Fibroblast of lung (primary cell): Measurements from ENCODE around the gene JARID2. TPM values are rescaled to one million over a fixed set of nuclear protein-coding genes. Genes with fewer than 3 reads are reported as not detected.

Experiments
- DNase-seq, 2 donors: peaks; one replicate each; pipeline versions ENCODE4 v3.0.0 to v3.0.0-alpha.2; 2010; ENCODE audit warnings: low read depth in 2 of 2
- H2AFZ ChIP-seq: 2 replicates; pipeline ENCODE4 v1.5.1; 2012; ENCODE audit warnings: low read length, control low read depth, inconsistent platforms
- H3K27ac ChIP-seq: 2 replicates; pipeline ENCODE4 v1.5.1; 2011; ENCODE audit warnings: low read length, control low read depth; ENCODE audit not compliant: insufficient read depth
- H3K27me3 ChIP-seq: 2 replicates; pipeline ENCODE4 v1.5.1; 2011; ENCODE audit warnings: mild to moderate bottlenecking, low read length; ENCODE audit not compliant: control insufficient read depth, insufficient read depth
- H3K36me3 ChIP-seq: 2 replicates; pipeline ENCODE4 v1.5.1; 2011; ENCODE audit warnings: low read length; ENCODE audit not compliant: control insufficient read depth, insufficient read depth
- H3K4me1 ChIP-seq: 2 replicates; pipeline ENCODE4 v1.5.1; 2011; ENCODE audit warnings: low read length; ENCODE audit not compliant: control insufficient read depth, insufficient read depth; ENCODE audit errors: extremely low read depth
- H3K4me2 ChIP-seq: 2 replicates; pipeline ENCODE4 v1.5.1; 2011; ENCODE audit warnings: low read length, control low read depth; ENCODE audit not compliant: insufficient read depth; ENCODE audit errors: extremely low read depth
- H3K4me3 ChIP-seq, 4 experiments: fragments of 200-600 bp in 1 of 4; sonication (generic) in 1 of 4; replicated peaks in 1 of 4; 2 replicates each; pipeline ENCODE4 v1.5.1; 2011 to 2016; ENCODE audit warnings: low read length in 4 of 4, low read depth in 3 of 4, mild to moderate bottlenecking in 3 of 4, control low read depth in 2 of 4, inconsistent platforms in 1 of 4, mixed read lengths in 1 of 4; ENCODE audit not compliant: insufficient read depth in 1 of 4; ENCODE audit errors: control extremely low read depth in 1 of 4
- H3K79me2 ChIP-seq: 2 replicates; pipeline ENCODE4 v1.5.1; 2012; ENCODE audit warnings: mild to moderate bottlenecking, low read length, inconsistent platforms; ENCODE audit not compliant: control insufficient read depth, insufficient read depth
- H3K9ac ChIP-seq: 2 replicates; pipeline ENCODE4 v1.5.1; 2011; ENCODE audit warnings: mild to moderate bottlenecking, low read length, control low read depth; ENCODE audit not compliant: insufficient read depth
- H3K9me3 ChIP-seq: 2 replicates; pipeline ENCODE4 v1.5.1; 2012; ENCODE audit warnings: low read depth, low read length; ENCODE audit not compliant: control insufficient read depth, insufficient read depth
- H4K20me1 ChIP-seq: 2 replicates; pipeline ENCODE4 v1.5.1; 2011; ENCODE audit warnings: low read length; ENCODE audit not compliant: control insufficient read depth, insufficient read depth; ENCODE audit errors: extremely low read depth
- CTCF ChIP-seq, 2 donors: IDR thresholded peaks in 1 of 2; conservative IDR thresholded peaks in 1 of 2; 1 replicate in 1 of 2; 2 replicates in 1 of 2; pipeline ENCODE4 v1.5.1; 2011 to 2012; ENCODE audit warnings: low read length in 2 of 2, control low read depth in 1 of 2, inconsistent platforms in 1 of 2, low read depth in 1 of 2, mild to moderate bottlenecking in 1 of 2
- EZH2 ChIP-seq: IDR thresholded peaks from 2 replicates; pipeline ENCODE4 v1.5.1; 2012; ENCODE audit warnings: low read length, control low read depth, mild to moderate bottlenecking; ENCODE audit errors: missing control alignments
- polyA plus RNA-seq, 2 donors: library from polyadenylated mRNA; depleted of rRNA in 1 of 2; stranded (reverse) in 1 of 2; unstranded in 1 of 2; fragments of >200 nt; gene quantifications; 2 replicates each; pipeline ENCODE4 v1.2.1, GENCODE V29; 2011 to 2012; ENCODE audit warnings: missing spikeins in 1 of 2
- total RNA-seq: library from RNA; depleted of rRNA; stranded (reverse); fragments of >200 nt; gene quantifications from 2 replicates; pipeline ENCODE4 v1.2.1, GENCODE V29; 2014

Gene JARID2
- total and polyA plus RNA-seq, 2 donors (not counting 1 experiment from before 2014, with no cell fraction given): 5.0 to 8.2 TPM

GRCh38 chr6:15442467-15442866 is 196.6 kb downstream of the JARID2 start:
- no peaks in the 10 kb centered on the region for H4K20me1 ChIP-seq
- H3K4me3 ChIP-seq: no peak overlapping the region
- no peaks in the 10 kb centered on the region for H3K36me3 ChIP-seq
- no peak for DNase-seq
- H3K79me2 ChIP-seq: peaks cover 6% of the 10 kb centered on the region
- no peak overlapping the region for H2AFZ ChIP-seq
- no peaks in the 10 kb centered on the region for H3K9me3 ChIP-seq
- H3K27me3 ChIP-seq: no peaks in the 10 kb centered on the region
- H3K4me2 ChIP-seq: no peak overlapping the region
- H3K9ac ChIP-seq: no peak overlapping the region
- no peak overlapping the region for H3K27ac ChIP-seq
- peaks cover 13% of the 10 kb centered on the region for H3K4me1 ChIP-seq
- TF ChIP-seq CTCF (conservative IDR thresholded peaks at IDR 0.05 in 1 of 2, IDR thresholded peaks at IDR 0.05 in 1 of 2; ENCODE audit: low read depth in 1 of 2, low read length in 2 of 2) (no peak), EZH2 (no peak)

GRCh38 chr6:15443119-15443830 is 197.4 kb downstream of the JARID2 start:
- Histone ChIP-seq H3K79me2 (peaks cover 6% of the 10 kb centered on the region), H3K9ac (no peak overlapping the region)

More at GRCh38 chr6:15443119-15443830, 197.4 kb downstream of the JARID2 start:
- no peak overlapping the region for H3K4me3 ChIP-seq
- DNase-seq: peak; percentile 92 to 94
- no peaks in the 10 kb centered on the region for H3K9me3 ChIP-seq
- peaks cover 13% of the 10 kb centered on the region for H3K4me1 ChIP-seq
- H2AFZ ChIP-seq: no peak overlapping the region
- no peaks in the 10 kb centered on the region for H4K20me1 ChIP-seq
- H3K27me3 ChIP-seq: no peaks in the 10 kb centered on the region
- H3K27ac ChIP-seq: no peak overlapping the region
- no peaks in the 10 kb centered on the region for H3K36me3 ChIP-seq
- no peak for TF ChIP-seq CTCF (conservative IDR thresholded peaks at IDR 0.05 in 1 of 2, IDR thresholded peaks at IDR 0.05 in 1 of 2; ENCODE audit: low read depth in 1 of 2, low read length in 2 of 2)
- TF ChIP-seq EZH2: no peak
- H3K4me2 ChIP-seq: peak overlapping the region; percentile 75
